GM12873 (cell line): ENCODE results near the gene KMT2A.

ENCODE experiments used
- TF ChIP-seq, protein P1 (sequence below): IDR thresholded peaks from 2 replicates; pipeline ENCODE4 v1.5.1; 2012; ENCODE audit warnings: low read depth, mild to moderate bottlenecking, moderate library complexity, low read length, control low read depth; ENCODE audit not compliant: insufficient read depth; ENCODE audit errors: missing control alignments

Gene KMT2A

DNA sequence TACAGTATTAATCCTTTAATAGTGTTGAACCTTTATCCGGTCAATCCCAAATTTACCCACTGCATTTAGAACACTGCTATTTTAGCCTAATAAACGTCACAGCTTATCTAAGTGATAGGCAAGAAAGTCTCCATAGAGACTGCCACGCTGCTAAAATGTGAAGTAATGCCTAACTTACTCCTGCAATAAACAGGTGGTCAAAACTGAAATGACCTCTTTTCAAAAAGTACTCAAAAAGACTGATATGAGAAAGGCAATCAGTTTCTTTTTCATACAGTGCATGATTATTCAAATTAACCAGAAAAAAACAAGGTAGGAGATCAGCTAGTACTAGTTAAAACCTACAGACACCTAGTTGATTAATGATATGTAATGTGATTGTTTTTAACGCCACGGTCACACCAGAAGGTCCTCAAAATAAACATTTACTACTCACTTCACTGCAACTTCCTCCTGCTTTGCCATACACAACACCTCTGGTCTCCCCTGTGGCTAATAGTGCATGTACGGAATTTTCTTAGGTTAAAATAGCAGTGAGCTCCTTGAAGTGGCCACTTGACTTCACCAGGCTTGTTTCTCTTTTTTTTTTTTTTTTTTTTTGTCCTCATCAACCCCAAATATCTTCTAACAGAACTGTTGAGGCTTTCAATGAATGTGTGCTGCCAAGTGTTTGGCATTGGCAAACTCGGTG lies 26.1 kb upstream of the KMT2A start:
- TF ChIP-seq, protein P1, sequence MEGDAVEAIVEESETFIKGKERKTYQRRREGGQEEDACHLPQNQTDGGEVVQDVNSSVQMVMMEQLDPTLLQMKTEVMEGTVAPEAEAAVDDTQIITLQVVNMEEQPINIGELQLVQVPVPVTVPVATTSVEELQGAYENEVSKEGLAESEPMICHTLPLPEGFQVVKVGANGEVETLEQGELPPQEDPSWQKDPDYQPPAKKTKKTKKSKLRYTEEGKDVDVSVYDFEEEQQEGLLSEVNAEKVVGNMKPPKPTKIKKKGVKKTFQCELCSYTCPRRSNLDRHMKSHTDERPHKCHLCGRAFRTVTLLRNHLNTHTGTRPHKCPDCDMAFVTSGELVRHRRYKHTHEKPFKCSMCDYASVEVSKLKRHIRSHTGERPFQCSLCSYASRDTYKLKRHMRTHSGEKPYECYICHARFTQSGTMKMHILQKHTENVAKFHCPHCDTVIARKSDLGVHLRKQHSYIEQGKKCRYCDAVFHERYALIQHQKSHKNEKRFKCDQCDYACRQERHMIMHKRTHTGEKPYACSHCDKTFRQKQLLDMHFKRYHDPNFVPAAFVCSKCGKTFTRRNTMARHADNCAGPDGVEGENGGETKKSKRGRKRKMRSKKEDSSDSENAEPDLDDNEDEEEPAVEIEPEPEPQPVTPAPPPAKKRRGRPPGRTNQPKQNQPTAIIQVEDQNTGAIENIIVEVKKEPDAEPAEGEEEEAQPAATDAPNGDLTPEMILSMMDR: no peak

DNA sequence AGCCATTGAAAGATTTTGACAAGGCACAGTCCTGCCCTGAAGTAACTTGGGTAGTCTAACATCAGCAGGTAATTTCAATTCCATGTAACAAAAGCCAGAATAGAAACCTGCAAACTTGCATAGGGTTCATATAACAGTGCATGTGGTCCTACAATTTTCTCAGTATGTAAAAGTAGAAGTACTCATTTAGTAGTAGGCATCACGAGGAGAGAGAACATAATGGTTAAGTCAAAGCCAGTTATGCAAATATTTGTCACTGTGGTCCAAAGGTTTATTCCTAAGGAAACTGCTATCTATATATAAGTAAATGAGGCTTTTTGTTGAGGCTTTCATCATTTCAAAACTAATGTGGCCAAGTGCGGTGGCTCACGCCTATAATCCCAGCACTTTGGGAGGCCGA lies 24.8 kb upstream of the KMT2A start:
- TF ChIP-seq, protein P1: no peak

DNA sequence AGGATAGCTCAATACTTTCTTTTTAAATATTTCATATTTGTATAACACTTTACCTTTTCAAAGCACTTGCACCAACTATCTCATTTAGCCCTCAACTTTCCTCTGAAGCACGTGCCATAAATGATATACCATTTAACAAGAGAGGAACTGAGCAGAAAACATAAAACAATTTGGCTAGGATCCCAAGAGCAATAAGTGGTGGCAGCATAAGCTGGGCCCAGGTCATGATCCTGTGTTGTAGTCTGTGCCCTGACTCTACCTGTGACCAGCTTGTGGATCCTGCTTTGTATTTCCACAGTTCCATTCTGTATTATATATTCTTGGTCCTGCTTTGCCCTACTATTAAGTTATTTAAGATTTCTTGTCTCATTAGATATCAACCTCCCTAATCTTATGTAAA lies 23.4 kb upstream of the KMT2A start:
- TF ChIP-seq, protein P1: no peak

DNA sequence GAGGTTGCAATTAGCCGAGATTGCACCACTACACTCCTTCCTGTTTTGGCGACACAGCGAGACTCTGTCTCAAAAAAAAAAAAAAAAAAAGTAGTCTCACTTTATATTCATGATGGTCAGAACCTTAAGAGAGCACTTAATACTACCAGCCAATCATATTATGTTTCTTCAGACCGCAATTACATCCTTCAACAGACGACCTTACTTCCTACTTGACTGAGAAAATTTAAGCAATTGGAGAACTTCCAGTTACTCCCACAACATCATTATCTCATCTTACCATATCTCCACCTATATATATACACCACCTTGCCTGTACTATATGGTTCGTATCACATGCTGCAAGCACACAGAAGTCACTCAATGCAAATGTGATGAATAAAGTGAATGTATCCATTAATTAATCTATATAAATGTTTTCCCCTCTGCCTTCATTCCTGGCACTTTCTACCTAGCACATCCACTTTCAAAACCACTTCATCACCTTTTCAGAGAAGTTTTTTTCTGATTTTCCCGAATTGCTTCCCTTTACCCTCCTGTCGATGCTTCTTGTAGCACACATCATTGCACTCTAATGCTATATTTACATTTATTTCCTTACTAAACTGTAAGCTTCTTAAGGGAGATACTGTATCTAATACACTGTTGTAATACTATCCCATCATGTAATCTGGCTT lies 21.1 kb upstream of the KMT2A start:
- TF ChIP-seq, protein P1: no peak

DNA sequence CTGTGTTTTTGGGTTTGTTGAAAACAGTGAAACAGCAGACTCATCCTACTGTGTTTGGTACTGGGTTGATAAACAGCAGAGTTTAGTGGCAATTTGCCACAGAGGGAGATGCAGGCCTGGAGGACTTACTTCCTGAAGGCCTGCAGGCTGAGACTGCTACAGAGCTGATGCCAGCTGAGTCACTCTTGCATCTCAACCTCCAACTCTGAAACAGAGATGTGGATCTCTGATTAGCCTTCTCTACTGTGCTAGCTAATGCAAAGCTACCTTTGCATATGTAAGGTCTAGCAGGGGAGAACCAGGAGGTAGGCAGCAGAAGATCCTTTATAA lies 20.6 kb upstream of the KMT2A start:
- TF ChIP-seq, protein P1: no peak

DNA sequence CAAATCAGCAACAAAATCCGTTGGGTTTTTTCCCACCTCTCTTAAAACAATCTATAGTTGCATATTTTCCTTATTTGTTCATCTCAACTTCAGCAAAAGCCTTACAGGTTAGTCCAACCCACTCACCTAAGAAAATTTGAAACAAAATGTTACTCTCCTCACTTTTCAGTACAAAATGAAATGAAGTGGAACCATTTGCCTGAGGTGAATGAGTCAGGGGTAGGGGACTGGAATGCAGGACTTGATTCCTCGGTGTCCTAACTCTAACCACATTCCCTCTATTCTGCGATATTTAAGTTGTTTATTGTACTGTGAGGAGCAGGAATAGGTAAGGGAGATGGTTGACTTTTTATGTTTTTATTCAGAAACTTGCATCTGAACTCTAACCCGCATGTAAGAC lies 18.5 kb upstream of the KMT2A start:
- TF ChIP-seq, protein P1: no peak

DNA sequence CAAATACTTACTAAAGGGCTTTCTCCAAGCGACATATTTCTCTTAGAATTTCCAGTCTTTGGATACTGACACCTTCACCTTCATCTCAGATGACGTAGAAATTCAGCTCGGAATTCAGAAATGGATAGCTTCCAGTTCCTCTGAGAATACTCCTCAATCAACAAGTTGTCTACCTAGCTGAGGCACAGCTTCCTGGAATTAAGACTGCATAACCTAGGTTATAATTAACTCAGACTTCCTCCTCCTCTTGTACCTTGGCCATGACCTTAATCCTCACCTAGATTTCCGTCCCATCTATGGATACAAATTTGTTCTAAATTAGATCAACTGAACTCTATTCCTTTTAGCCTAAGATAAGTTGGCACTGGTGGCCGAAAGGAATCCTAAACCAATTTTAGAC lies 17.5 kb upstream of the KMT2A start:
- TF ChIP-seq, protein P1: no peak
